ENCODE data around the gene SLC17A3. TPM values are rescaled to one million over a fixed set of nuclear protein-coding genes. Genes with fewer than 3 reads are reported as not detected.

SLC17A3 gene
- total RNA-seq, 2 donors from 2014 or later: 0.63 TPM; not detected in 1

DNA sequence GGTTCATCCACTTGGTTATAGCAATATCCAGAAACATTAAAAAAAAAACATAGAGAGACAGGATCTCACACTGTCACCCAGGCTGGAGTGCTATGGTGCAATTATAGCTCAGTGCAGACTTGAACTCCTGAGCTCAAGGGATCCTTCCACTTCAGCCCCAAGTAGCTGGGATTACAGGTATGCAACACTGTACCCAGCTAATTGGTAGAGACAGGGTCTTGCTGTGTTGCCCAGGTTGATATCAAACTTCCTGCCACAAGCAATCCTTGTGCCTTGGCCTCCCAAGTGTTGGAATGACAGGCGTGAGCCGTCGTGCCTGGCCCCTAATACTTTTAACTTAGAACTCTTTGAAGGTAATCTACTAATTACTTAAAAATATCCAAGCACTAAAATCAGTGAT, 41.4 kb downstream of the SLC17A3 start:
- H3K9me3 ChIP-seq: no peaks in the 10 kb centered on the region
- peaks cover 18 to 35% of the 10 kb centered on the region in 2 donors for H3K4me1 ChIP-seq (ENCODE audit: control insufficient read depth in 1 of 2, low read depth in 2 of 2)
- DNase-seq (ENCODE audit: low spot score) (no peak), ATAC-seq (ENCODE audit: insufficient number of reproducible peaks, low FRiP score, low read depth) (no peak)
- H3K36me3 ChIP-seq: no peaks in the 10 kb centered on the region
- H3K27ac ChIP-seq: no peak overlapping the region
- H3K27me3 ChIP-seq (replicated peaks; ENCODE audit: insufficient read depth): no peaks in the 10 kb centered on the region
- TF ChIP-seq, protein P1, sequence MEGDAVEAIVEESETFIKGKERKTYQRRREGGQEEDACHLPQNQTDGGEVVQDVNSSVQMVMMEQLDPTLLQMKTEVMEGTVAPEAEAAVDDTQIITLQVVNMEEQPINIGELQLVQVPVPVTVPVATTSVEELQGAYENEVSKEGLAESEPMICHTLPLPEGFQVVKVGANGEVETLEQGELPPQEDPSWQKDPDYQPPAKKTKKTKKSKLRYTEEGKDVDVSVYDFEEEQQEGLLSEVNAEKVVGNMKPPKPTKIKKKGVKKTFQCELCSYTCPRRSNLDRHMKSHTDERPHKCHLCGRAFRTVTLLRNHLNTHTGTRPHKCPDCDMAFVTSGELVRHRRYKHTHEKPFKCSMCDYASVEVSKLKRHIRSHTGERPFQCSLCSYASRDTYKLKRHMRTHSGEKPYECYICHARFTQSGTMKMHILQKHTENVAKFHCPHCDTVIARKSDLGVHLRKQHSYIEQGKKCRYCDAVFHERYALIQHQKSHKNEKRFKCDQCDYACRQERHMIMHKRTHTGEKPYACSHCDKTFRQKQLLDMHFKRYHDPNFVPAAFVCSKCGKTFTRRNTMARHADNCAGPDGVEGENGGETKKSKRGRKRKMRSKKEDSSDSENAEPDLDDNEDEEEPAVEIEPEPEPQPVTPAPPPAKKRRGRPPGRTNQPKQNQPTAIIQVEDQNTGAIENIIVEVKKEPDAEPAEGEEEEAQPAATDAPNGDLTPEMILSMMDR (IDR thresholded peaks at IDR 0.05): no peak
- H3K4me3 ChIP-seq: no peak overlapping the region

GRCh38 chr6:25832307-25832662, 41.8 kb downstream of the SLC17A3 start:
- ATAC-seq (ENCODE audit: insufficient number of reproducible peaks, low FRiP score, low read depth): no peak
- Histone ChIP-seq H3K36me3 (no peaks in the 10 kb centered on the region), H3K4me1 (ENCODE audit: control insufficient read depth in 1 of 2, low read depth in 2 of 2) (peaks cover 18 to 31% of the 10 kb centered on the region in 2 donors), H3K9me3 (no peaks in the 10 kb centered on the region), H3K27me3 (replicated peaks; ENCODE audit: insufficient read depth) (no peaks in the 10 kb centered on the region), H3K4me3 (no peak overlapping the region), H3K27ac (no peak overlapping the region)
- DNase-seq (ENCODE audit: low spot score): no peak
- TF ChIP-seq, protein P1 (IDR thresholded peaks at IDR 0.05): no peak

DNA sequence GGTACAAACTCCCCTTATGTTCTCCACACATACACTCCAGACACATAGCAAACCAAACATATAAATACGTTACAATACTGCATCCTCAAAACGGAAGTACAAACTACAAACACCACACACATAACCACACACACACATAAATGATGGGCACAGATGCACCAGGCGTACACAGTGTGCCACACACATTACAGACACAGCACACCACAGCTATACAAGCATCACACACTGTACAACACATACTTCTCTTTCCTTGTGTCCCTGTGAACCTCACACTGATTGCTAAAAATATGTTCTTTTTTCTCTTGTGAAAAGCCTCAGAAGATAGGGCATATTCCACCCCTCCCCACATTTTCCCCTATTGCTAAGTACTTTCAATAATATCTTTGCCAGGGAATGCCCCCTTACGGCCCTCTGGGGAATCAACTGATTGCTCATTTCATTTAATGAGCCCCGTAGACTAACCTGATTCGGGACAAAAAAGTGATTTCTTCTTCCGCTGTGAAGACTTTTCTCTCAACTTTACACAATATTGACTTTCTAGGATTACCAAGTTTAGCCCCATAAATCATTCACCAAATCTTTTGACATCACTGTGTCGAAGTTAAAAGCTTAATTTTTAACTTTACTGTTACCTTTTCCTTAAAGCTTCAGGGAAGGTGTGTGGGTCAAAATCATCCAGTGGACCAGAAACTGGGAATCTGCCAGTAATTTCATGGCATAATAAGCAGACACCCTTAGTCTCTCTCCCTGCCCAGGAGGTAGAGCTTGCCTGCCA, 42.3 kb downstream of the SLC17A3 start, which contains the start of gene SLC17A1:
Gene SLC17A1 (minus strand): TSS at position 521 of the 775 bp plus-strand sequence. CDS start 1,495 bp downstream, outside the sequence.
- H3K27me3 ChIP-seq (replicated peaks; ENCODE audit: insufficient read depth): no peaks in the 10 kb centered on the region
- no peak within 1 kb of the TSS for H3K27ac ChIP-seq
- no peaks in the 10 kb centered on the region for H3K36me3 ChIP-seq
- no peaks in the 10 kb centered on the region for H3K9me3 ChIP-seq
- ATAC-seq (ENCODE audit: insufficient number of reproducible peaks, low FRiP score, low read depth): no peak
- no peak within 1 kb of the TSS for H3K4me3 ChIP-seq
- TF ChIP-seq, protein P1 (IDR thresholded peaks at IDR 0.05): no peak
- DNase-seq (ENCODE audit: low spot score): no peak
- peaks cover 18 to 26% of the 10 kb centered on the region in 2 donors for H3K4me1 ChIP-seq (ENCODE audit: control insufficient read depth in 1 of 2, low read depth in 2 of 2)

DNA sequence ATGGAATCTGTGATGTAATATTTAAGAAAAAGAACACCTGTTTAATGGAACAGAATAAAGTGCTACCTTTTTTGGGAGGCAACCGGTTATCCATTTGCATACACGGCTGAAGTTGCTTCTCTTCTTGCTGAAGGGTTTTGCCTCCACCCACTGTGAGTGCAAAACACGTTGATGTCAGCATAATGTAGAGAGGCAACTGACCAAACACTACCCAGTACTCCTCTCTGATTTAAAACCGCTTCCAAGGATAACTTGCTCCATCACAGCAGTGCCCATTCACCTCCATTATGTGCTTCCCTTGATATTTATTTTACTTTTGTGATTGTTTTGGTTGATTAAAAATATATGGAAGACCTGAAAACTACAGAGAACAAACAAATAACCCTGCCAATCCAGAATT, 43.6 kb downstream of the SLC17A3 start:
- no peak for ATAC-seq (ENCODE audit: insufficient number of reproducible peaks, low FRiP score, low read depth)
- TF ChIP-seq, protein P1 (IDR thresholded peaks at IDR 0.05): no peak

GRCh38 chr6:25829375-25829774, 44.7 kb downstream of the SLC17A3 start:
- ATAC-seq (ENCODE audit: insufficient number of reproducible peaks, low FRiP score, low read depth): no peak
- no peak for DNase-seq (ENCODE audit: low spot score)
- TF ChIP-seq, protein P1 (IDR thresholded peaks at IDR 0.05): no peak
- no peaks in the 10 kb centered on the region for H3K27me3 ChIP-seq (replicated peaks; ENCODE audit: insufficient read depth)
- H3K4me3 ChIP-seq: no peak overlapping the region
- no peak overlapping the region for H3K27ac ChIP-seq
- no peaks in the 10 kb centered on the region for H3K9me3 ChIP-seq
- H3K36me3 ChIP-seq: no peaks in the 10 kb centered on the region
- peaks cover 0 to 7% of the 10 kb centered on the region in 2 donors for H3K4me1 ChIP-seq (ENCODE audit: control insufficient read depth in 1 of 2, low read depth in 2 of 2)

More for the DNA sequence above, 43.6 kb downstream of the SLC17A3 start:
- Histone ChIP-seq H3K9me3 (no peaks in the 10 kb centered on the region), H3K27ac (no peak overlapping the region), H3K4me1 (ENCODE audit: control insufficient read depth in 1 of 2, low read depth in 2 of 2) (peaks cover 9 to 13% of the 10 kb centered on the region in 2 donors), H3K4me3 (no peak overlapping the region), H3K27me3 (replicated peaks; ENCODE audit: insufficient read depth) (no peaks in the 10 kb centered on the region), H3K36me3 (no peaks in the 10 kb centered on the region)
- DNase-seq (ENCODE audit: low spot score): no peak
